Cardiac fibroblast (primary cell): Measurements from ENCODE around the gene IKZF1.

Experiments used
- DNase-seq, 2 donors: peaks; one replicate each; pipeline versions ENCODE4 v3.0.0 to v3.0.0-alpha.2; 2010; ENCODE audit warnings: low read depth in 2 of 2
- H3K4me3 ChIP-seq, 2 donors: replicated peaks in 1 of 2; 1 replicate in 1 of 2; 2 replicates in 1 of 2; pipeline ENCODE4 v1.5.1; 2011; ENCODE audit warnings: low read depth in 2 of 2, low read length in 2 of 2, mild to moderate bottlenecking in 2 of 2, moderate library complexity in 1 of 2
- CTCF ChIP-seq: IDR thresholded peaks from one replicate; pipeline ENCODE4 v1.5.1; 2011; ENCODE audit warnings: low read depth, mild to moderate bottlenecking, low read length, inconsistent platforms

IKZF1 gene

DNA sequence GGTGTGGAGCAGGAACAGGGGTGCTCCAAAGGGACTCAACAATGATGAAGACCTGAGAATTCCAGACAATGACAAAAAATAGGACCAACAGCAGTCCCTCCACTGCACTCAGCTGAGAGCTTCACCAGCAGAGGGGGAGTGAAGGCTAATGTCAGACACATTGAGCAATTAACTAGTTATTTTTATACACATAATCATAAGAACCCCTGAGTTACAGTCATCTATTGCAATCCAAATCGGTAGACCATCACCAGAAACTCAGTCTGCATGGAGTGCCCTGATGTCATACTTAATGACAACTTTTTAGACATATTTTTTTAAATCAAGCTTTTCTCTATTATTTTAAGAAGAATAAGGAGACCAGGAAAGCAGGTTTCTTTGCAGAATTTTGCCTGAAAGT is 30.6 kb upstream of the IKZF1 start:
- no peak for DNase-seq
- H3K4me3 ChIP-seq, result no peak overlapping the region
- no peak for TF ChIP-seq CTCF

DNA sequence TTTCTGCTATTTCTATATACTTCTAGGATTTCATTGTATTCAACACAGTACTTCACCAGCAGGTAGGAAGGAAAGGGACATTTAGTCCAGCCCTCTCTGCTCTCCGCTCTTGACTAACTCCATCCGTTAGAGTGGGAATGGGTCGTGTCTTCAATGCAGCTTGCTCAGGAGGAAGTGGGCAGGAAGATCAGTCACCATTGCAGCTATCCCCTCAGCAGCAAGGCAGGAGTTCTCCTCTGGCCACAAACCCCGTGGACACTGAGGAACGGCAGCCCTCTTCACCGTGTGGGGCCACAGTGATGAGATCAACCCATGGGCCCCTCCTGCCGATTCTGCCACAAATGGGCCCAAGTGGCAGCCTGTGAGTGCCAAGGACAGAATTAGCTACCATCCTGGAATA is 30.2 kb upstream of the IKZF1 start:
- H3K4me3 ChIP-seq, result no peak overlapping the region
- no peak for TF ChIP-seq CTCF
- no peak for DNase-seq

DNA sequence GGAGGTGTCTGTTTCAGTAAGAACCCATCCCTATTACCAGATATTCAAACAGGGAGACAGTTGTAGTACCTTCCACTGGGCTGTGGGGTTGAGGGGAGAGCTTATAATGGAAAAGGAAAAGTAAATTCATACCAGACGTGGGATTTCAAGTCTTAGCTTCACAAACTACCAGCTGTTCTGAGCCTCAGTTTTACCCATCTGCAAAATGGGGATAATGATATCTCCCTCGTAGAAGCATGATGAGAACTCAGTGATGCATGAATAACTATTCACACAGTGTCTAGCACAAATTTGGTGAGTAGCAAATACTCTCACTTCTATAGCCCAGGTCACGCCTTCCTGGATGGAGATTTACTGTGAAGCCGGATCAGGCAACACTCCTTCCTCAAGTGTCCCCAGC is 29.1 kb upstream of the IKZF1 start:
- H3K4me3 ChIP-seq, result no peak overlapping the region
- no peak for TF ChIP-seq CTCF
- DNase-seq, result no peak

DNA sequence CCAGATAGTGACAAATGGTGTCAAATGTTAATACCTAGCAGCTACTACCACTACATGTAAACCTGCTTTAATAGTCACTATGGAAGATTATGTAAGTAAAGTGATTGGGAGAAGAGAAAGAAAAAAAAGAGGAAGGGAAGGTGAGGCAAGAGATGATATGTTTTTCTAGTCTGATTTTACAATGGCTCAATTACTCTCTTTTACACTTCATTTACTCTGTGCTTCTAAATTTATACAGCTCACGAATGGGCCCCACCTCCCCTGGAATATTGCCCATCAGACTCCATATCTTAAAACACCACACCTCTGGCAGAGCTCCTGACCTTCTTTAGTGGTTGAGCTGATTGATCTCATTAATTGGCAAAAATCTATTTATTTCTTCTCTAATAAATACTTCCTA is 28.0 kb upstream of the IKZF1 start:
- no peak overlapping the region for H3K4me3 ChIP-seq
- TF ChIP-seq CTCF, result no peak

GRCh38 chr7:50278120-50278519 is 26.4 kb upstream of the IKZF1 start:
- no peak for TF ChIP-seq CTCF
- no peak for DNase-seq

More for the DNA sequence above, 28.0 kb upstream of the IKZF1 start:
- no peak for DNase-seq

DNA sequence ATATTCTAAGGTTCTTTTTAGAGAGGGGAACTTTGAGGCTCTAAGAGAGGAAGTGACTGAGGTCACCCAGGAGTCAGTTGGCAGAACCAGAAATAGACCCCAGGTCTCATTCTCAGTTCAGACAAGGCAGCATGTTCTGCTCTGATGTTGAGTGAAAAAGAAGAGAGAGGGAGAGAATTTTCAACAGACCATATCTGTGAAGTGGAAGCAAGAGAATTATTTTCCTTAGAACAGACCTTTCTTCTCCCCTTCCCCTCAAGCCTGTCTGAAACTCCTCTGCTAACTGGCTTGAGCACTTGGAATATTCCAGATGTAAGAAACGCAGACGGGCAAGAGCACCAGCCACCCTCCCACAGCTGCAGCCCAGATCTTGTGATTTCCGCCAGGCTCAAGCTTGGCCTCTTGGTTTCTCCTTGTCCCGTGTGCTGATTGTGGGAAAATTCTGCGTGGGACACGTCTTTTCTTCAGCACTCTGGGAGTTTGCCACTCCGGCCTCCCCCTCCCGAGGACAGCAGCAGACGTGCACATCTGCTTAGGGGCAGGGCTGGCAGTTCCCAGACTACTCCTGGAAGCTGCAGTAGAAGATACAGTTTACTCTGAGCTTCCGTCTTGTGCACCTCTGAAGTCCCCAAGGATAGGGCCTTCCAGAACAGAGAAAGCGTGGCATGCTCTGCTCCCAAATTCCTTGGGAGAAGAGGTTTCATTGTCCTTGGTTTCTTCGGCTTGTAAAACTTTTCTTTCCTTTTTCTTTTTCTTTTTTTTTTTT is 22.7 kb upstream of the IKZF1 start:
- no peak for DNase-seq
- no peak for TF ChIP-seq CTCF
- H3K4me3 ChIP-seq, result no peak overlapping the region

More at GRCh38 chr7:50278120-50278519, 26.4 kb upstream of the IKZF1 start:
- no peak overlapping the region for H3K4me3 ChIP-seq
